Fibroblast of skin of scalp (primary cell): ENCODE results near the gene MRPL50. TPM values are rescaled to one million over a fixed set of nuclear protein-coding genes. Genes with fewer than 3 reads are reported as not detected.

Experiments used
- DNase-seq: peaks from one replicate; pipeline ENCODE4 v3.0.0-alpha.2; 2013
- polyA plus RNA-seq, 2 experiments: library from polyadenylated mRNA; unstranded; fragments of 120-200 nt; gene quantifications; one replicate each; pipeline ENCODE4 v1.2.1, GENCODE V29; 2013; ENCODE audit not compliant: insufficient read length in 2 of 2

Gene MRPL50
- polyA plus RNA-seq (2013, experiment 1 of 2; ENCODE audit: insufficient read length) = 8.4 TPM
- 9.0 TPM for polyA plus RNA-seq (2013, experiment 2 of 2; ENCODE audit: insufficient read length)

GRCh38 chr9:101398068-101398929 is at the start of gene MRPL50, which contains the start of gene ZNF189:
Gene MRPL50 (minus strand): TSS chr9:101398618. CDS start chr9:101398592, 26 bp downstream.
Gene ZNF189 (plus strand): TSS chr9:101398851. CDS start chr9:101399157, 306 bp downstream.
- peak; percentile 99 for DNase-seq

GRCh38 chr9:101446732-101447131 is 48.3 kb upstream of the MRPL50 start:
- no peak for DNase-seq

GRCh38 chr9:101445353-101446029 is 47.1 kb upstream of the MRPL50 start:
- DNase-seq = peak; percentile 37

GRCh38 chr9:101443364-101443771 is 45.0 kb upstream of the MRPL50 start:
- DNase-seq = no peak

- DNase-seq = no peak
These were observed 44.3 kb upstream of the MRPL50 start for GRCh38 chr9:101442736-101443135.

- no peak for DNase-seq
These were observed 43.9 kb upstream of the MRPL50 start for GRCh38 chr9:101442318-101442717.

GRCh38 chr9:101440714-101441230 is 42.4 kb upstream of the MRPL50 start:
- no peak for DNase-seq

- DNase-seq = no peak
These were observed 40.1 kb upstream of the MRPL50 start for GRCh38 chr9:101438523-101438922.

- no peak for DNase-seq
These were observed 39.4 kb upstream of the MRPL50 start for GRCh38 chr9:101437806-101438232.

GRCh38 chr9:101435601-101436079 is 37.2 kb upstream of the MRPL50 start, which contains the start of gene ALDOB:
Gene ALDOB (minus strand): TSS chr9:101435774. CDS start chr9:101430887, 4,887 bp downstream.
- no peak for DNase-seq

GRCh38 chr9:101434998-101435397 is 36.6 kb upstream of the MRPL50 start:
- DNase-seq = no peak

- DNase-seq = no peak
These were observed 34.8 kb upstream of the MRPL50 start for GRCh38 chr9:101433229-101433628.

GRCh38 chr9:101432740-101433139 is 34.3 kb upstream of the MRPL50 start:
- no peak for DNase-seq

GRCh38 chr9:101432171-101432570 is 33.8 kb upstream of the MRPL50 start:
- no peak for DNase-seq

GRCh38 chr9:101429736-101430135 is 31.3 kb upstream of the MRPL50 start:
- no peak for DNase-seq

GRCh38 chr9:101428909-101429308 is 30.5 kb upstream of the MRPL50 start:
- DNase-seq = no peak

GRCh38 chr9:101427957-101428655 is 29.7 kb upstream of the MRPL50 start:
- no peak for DNase-seq

GRCh38 chr9:101427358-101427757 is 28.9 kb upstream of the MRPL50 start:
- no peak for DNase-seq

GRCh38 chr9:101421653-101422065 is 23.2 kb upstream of the MRPL50 start:
- DNase-seq = no peak

- no peak for DNase-seq
These were observed 21.4 kb upstream of the MRPL50 start for GRCh38 chr9:101419863-101420262.

GRCh38 chr9:101418518-101419430 is 20.4 kb upstream of the MRPL50 start:
- peak; percentile 57 for DNase-seq
